ENCODE data around the gene METTL24. TPM values are rescaled to one million over a fixed set of nuclear protein-coding genes. Genes with fewer than 3 reads are reported as not detected.
"Not testable (repeated sequence)": the region's sequence is repeated elsewhere in the genome, so short reads cannot be mapped to it uniquely, and the experiment has no call there.

METTL24 gene
- total RNA-seq, 1 donor from 2014 or later = 28.1 TPM

GRCh38 chr6:110282412-110282811, 75.7 kb downstream of the METTL24 start:
- Mint-ChIP-seq H3K27ac (peak overlapping the region; percentile 47), H3K27me3 (ENCODE audit: low read depth) (no peaks in the 10 kb centered on the region), H3K9me3 (peaks cover 8% of the 10 kb centered on the region), H3K36me3 (peaks cover 28% of the 10 kb centered on the region), H3K4me3 (no peak overlapping the region), H3K4me1 (peaks cover 21% of the 10 kb centered on the region)
- DNase-seq (ENCODE audit: low spot score in 2 of 2, unreplicated experiment in 2 of 2) = no peak
- TF ChIP-seq, protein P1, sequence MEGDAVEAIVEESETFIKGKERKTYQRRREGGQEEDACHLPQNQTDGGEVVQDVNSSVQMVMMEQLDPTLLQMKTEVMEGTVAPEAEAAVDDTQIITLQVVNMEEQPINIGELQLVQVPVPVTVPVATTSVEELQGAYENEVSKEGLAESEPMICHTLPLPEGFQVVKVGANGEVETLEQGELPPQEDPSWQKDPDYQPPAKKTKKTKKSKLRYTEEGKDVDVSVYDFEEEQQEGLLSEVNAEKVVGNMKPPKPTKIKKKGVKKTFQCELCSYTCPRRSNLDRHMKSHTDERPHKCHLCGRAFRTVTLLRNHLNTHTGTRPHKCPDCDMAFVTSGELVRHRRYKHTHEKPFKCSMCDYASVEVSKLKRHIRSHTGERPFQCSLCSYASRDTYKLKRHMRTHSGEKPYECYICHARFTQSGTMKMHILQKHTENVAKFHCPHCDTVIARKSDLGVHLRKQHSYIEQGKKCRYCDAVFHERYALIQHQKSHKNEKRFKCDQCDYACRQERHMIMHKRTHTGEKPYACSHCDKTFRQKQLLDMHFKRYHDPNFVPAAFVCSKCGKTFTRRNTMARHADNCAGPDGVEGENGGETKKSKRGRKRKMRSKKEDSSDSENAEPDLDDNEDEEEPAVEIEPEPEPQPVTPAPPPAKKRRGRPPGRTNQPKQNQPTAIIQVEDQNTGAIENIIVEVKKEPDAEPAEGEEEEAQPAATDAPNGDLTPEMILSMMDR (IDR thresholded peaks at IDR 0.05; ENCODE audit: unreplicated experiment) = no peak

DNA sequence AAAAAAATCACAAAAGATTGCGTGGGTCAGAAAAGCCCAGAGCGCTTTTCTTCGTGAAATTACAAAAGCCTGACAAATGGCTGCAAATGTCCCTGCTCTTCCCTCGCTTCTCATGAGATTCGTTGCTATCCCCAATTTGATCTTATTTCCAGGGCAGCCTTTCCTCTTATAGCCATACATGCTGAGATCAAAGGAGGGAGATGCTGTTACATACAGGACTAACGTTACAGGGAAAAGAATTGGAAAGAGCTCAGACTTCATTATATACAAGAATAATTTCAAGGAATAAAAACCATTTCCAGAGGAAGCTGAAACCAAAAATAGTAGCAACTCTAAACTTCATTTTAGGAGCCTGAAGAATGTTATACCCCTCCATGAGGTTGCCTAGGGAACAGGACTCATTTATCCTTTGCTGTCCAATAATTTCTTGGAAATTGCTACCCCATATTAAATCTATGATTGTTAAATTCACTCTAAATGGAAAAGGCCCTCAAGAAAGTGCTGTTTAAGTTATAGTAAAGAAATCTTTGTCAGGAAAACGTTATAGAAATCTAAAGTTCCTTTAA, 81.0 kb downstream of the METTL24 start:
- Mint-ChIP-seq H3K4me3 (no peak overlapping the region), H3K27ac (no peak overlapping the region), H3K27me3 (ENCODE audit: low read depth) (no peaks in the 10 kb centered on the region), H3K9me3 (peaks cover 22% of the 10 kb centered on the region), H3K4me1 (peaks cover 18% of the 10 kb centered on the region), H3K36me3 (peaks cover 39% of the 10 kb centered on the region)
- DNase-seq (ENCODE audit: low spot score in 2 of 2, unreplicated experiment in 2 of 2) = no peak
- TF ChIP-seq, protein P1 (IDR thresholded peaks at IDR 0.05; ENCODE audit: unreplicated experiment) = no peak

DNA sequence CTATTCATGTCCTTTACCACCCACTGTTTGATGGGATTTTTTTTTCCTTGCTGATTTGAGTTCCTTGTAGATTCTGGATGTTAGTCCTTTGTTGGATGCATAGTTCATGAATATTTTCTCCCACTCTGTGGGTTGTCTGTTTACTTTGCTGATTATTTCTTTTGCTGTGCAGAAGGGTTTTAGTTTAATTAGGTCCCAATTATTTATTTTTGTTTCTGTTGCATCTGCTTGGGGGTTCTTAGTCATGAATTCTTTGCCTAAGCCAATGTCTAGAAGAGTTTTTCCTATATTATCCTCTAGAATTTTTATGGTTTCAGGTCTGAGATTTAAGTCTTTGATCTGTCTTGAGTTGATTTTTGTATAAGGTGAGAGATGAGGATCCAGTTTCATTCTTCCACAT, 85.4 kb downstream of the METTL24 start:
- peaks cover 21% of the 10 kb centered on the region for H3K4me1 Mint-ChIP-seq
- H3K36me3 Mint-ChIP-seq = peaks cover 33% of the 10 kb centered on the region
- not testable (repeated sequence) for DNase-seq (ENCODE audit: low spot score in 2 of 2, unreplicated experiment in 2 of 2); H3K4me3 Mint-ChIP-seq; H3K27me3 Mint-ChIP-seq (ENCODE audit: low read depth)
- H3K9me3 Mint-ChIP-seq = peaks cover 15% of the 10 kb centered on the region
- peak overlapping the region; percentile 15 for H3K27ac Mint-ChIP-seq

DNA sequence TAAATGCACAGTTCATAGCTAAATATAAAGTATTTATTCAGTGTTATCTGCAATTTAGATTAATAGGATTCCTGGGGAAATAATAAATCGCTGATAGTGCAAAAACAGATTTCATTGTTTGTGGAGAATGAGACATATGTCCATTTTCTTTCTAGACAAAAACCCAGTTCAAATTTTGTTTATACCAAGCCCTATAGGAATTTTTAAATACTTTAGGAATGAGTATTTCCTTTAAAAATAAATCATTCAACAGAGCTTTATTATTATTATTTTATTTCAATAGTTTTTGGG, 86.5 kb downstream of the METTL24 start:
- Mint-ChIP-seq H3K27me3 (ENCODE audit: low read depth) (no peaks in the 10 kb centered on the region), H3K36me3 (peaks cover 37% of the 10 kb centered on the region), H3K4me3 (no peak overlapping the region), H3K9me3 (peaks cover 19% of the 10 kb centered on the region), H3K27ac (no peak overlapping the region), H3K4me1 (peaks cover 20% of the 10 kb centered on the region)
- DNase-seq (ENCODE audit: low spot score in 2 of 2, unreplicated experiment in 2 of 2) = no peak
- TF ChIP-seq, protein P1 (IDR thresholded peaks at IDR 0.05; ENCODE audit: unreplicated experiment) = no peak

GRCh38 chr6:110270165-110270564, 88.0 kb downstream of the METTL24 start:
- Mint-ChIP-seq H3K36me3 (peaks cover 44% of the 10 kb centered on the region), H3K27me3 (ENCODE audit: low read depth) (no peaks in the 10 kb centered on the region), H3K9me3 (peaks cover 20% of the 10 kb centered on the region), H3K4me1 (peaks cover 22% of the 10 kb centered on the region), H3K4me3 (no peak overlapping the region), H3K27ac (peak overlapping the region; percentile 75)
- no peak for DNase-seq (ENCODE audit: low spot score in 2 of 2, unreplicated experiment in 2 of 2)
- TF ChIP-seq, protein P1 (IDR thresholded peaks at IDR 0.05; ENCODE audit: unreplicated experiment) = no peak

- TF ChIP-seq, protein P1 (IDR thresholded peaks at IDR 0.05; ENCODE audit: unreplicated experiment) = no peak
- Mint-ChIP-seq H3K27me3 (ENCODE audit: low read depth) (no peaks in the 10 kb centered on the region), H3K36me3 (peaks cover 43% of the 10 kb centered on the region), H3K27ac (peak overlapping the region; percentile 75), H3K9me3 (peaks cover 21% of the 10 kb centered on the region), H3K4me1 (peaks cover 22% of the 10 kb centered on the region), H3K4me3 (no peak overlapping the region)
- no peak for DNase-seq (ENCODE audit: low spot score in 2 of 2, unreplicated experiment in 2 of 2)
Observed at GRCh38 chr6:110269623-110270022, 88.5 kb downstream of the METTL24 start.

Data from mesothelial cell of epicardium (in vitro differentiated cells).